Keratinocyte (primary cell): Measurements from ENCODE around the gene SNRPD3. TPM values are rescaled to one million over a fixed set of nuclear protein-coding genes. Genes with fewer than 3 reads are reported as not detected.

Experiments
- DNase-seq: peaks from one replicate; pipeline ENCODE4 v3.0.0-alpha.2; 2011; ENCODE audit warnings: low read depth, missing footprints, low spot score
- FAIRE-seq: peaks from 2 replicates; lab custom pipeline; 2011; peaks lifted over from hg19 to GRCh38; lab: Jason Lieb, UNC
- H2AFZ ChIP-seq: 2 replicates; pipeline ENCODE4 v1.6.0; 2012; ENCODE audit warnings: low read length, control low read depth, inconsistent platforms; ENCODE audit not compliant: control insufficient read depth
- H3K27ac ChIP-seq: 2 replicates; pipeline ENCODE4 v1.5.1; 2011; ENCODE audit warnings: low read length; ENCODE audit not compliant: control insufficient read depth, insufficient read depth
- H3K27me3 ChIP-seq: 3 replicates; pipeline ENCODE4 v1.6.0; 2011; ENCODE audit warnings: low read length; ENCODE audit not compliant: control insufficient read depth, insufficient read depth; ENCODE audit errors: extremely low read depth
- H3K36me3 ChIP-seq, 2 experiments: 2 replicates in 1 of 2; 3 replicates in 1 of 2; pipeline ENCODE4 v1.5.1; 2011; ENCODE audit warnings: low read length in 2 of 2, mild to moderate bottlenecking in 1 of 2; ENCODE audit not compliant: control insufficient read depth in 2 of 2, insufficient read depth in 2 of 2; ENCODE audit errors: extremely low read depth in 1 of 2
- H3K4me1 ChIP-seq: 3 replicates; pipeline ENCODE4 v1.5.1; 2011; ENCODE audit warnings: low read length; ENCODE audit not compliant: control insufficient read depth, insufficient read depth; ENCODE audit errors: extremely low read depth
- H3K4me2 ChIP-seq: 3 replicates; pipeline ENCODE4 v1.6.0; 2011; ENCODE audit warnings: low read depth, low read length; ENCODE audit not compliant: control insufficient read depth, insufficient read depth; ENCODE audit errors: extremely low read depth
- H3K4me3 ChIP-seq, 3 experiments: fragments of 200-600 bp in 1 of 3; sonication (generic) in 1 of 3; 2 replicates in 2 of 3; 3 replicates in 1 of 3; pipeline ENCODE4 v1.5.1; 2011 to 2016; ENCODE audit warnings: low read length in 3 of 3, mild to moderate bottlenecking in 3 of 3, control low read depth in 2 of 3, inconsistent platforms in 1 of 3, low read depth in 1 of 3, mixed read lengths in 1 of 3, mixed run types in 1 of 3, moderate library complexity in 1 of 3; ENCODE audit not compliant: control insufficient read depth in 2 of 3, insufficient read depth in 2 of 3; ENCODE audit errors: extremely low read depth in 1 of 3
- H3K79me2 ChIP-seq: 2 replicates; pipeline ENCODE4 v1.6.0; 2012; ENCODE audit warnings: low read length; ENCODE audit not compliant: control insufficient read depth, insufficient read depth
- H3K9ac ChIP-seq: 3 replicates; pipeline ENCODE4 v1.6.0; 2011; ENCODE audit warnings: low read length; ENCODE audit not compliant: control insufficient read depth, insufficient read depth; ENCODE audit errors: extremely low read depth
- H3K9me1 ChIP-seq: 3 replicates; pipeline ENCODE4 v1.6.0; 2011; ENCODE audit warnings: low read length; ENCODE audit not compliant: control insufficient read depth, insufficient read depth; ENCODE audit errors: extremely low read depth
- H3K9me3 ChIP-seq: 2 replicates; pipeline ENCODE4 v1.5.1; 2012; ENCODE audit warnings: low read depth, low read length; ENCODE audit not compliant: control insufficient read depth
- H4K20me1 ChIP-seq: 3 replicates; pipeline ENCODE4 v1.6.0; 2011; ENCODE audit warnings: low read length; ENCODE audit not compliant: control insufficient read depth, insufficient read depth; ENCODE audit errors: extremely low read depth
- EZH2 ChIP-seq: IDR thresholded peaks from one replicate; pipeline ENCODE4 v1.6.1; 2012; ENCODE audit warnings: inconsistent platforms, mild to moderate bottlenecking, low read length, moderate library complexity
- dilution Hi-C: fragments of 300-500 bp; cut with MboI; formaldehyde crosslinking; loops from one replicate; pipeline ENCODE4 v1.7.0; 2020; ENCODE audit warnings: low sequenced_read_pairs; ENCODE audit not compliant: extremely low pct_ligation_motif_present
- polyA plus RNA-seq, 5 experiments: library from polyadenylated mRNA; depleted of rRNA in 3 of 5; stranded (reverse) in 3 of 5; stranded (forward) in 1 of 5; unstranded in 1 of 5; fragments of >200 nt; gene quantifications; 1 replicate in 1 of 5; 2 replicates in 3 of 5; 3 replicates in 1 of 5; pipeline versions ENCODE4 v1.2.1 to v1.2.3, GENCODE V29; 2011 to 2012; ENCODE audit warnings: missing spikeins in 2 of 5, low read depth in 1 of 5, low replicate concordance in 1 of 5
- TF ChIP-seq, protein P1 (sequence below), 3 experiments: IDR thresholded peaks in 1 of 3; conservative IDR thresholded peaks in 1 of 3; optimal IDR thresholded peaks in 1 of 3; 2 replicates in 2 of 3; 3 replicates in 1 of 3; pipeline versions ENCODE3 to v1.5.1; 2011; ENCODE audit warnings: low read length in 3 of 3, mild to moderate bottlenecking in 3 of 3, moderate library complexity in 2 of 3, control low read depth in 1 of 3, inconsistent platforms in 1 of 3; ENCODE audit not compliant: insufficient read depth in 2 of 3; ENCODE audit errors: extremely low read depth in 1 of 3

Gene SNRPD3
- polyA plus RNA-seq, 1 donor (not counting 4 experiments of a cell fraction or from before 2014, with no cell fraction given), result 135 TPM

DNA sequence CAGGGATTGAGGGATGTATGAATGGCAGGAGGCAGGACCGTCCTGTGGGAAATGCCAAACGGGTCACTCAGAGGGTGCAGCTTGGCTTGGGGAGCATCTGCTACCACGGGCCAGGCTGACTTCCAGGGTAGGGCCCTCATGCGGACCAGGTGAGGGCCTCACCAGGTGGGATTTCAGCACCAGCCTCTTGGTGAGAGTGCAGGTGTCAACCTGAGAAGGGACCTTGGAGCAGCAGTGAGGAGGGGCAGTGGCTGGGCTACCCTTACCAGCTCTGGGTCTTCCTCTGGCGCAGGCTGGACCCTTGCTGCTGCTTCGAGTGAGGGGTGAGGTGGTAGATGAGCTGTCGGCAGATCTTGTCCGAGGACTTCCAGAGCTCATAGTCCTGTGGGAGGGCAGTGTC is 32.1 kb downstream of the SNRPD3 start:
- dilution Hi-C loops, result no loop called here
- H3K27ac ChIP-seq, result no peak overlapping the region
- no peak overlapping the region for H3K4me3 ChIP-seq
- FAIRE-seq (no peak), DNase-seq (no peak)
- no peak overlapping the region for H3K9ac ChIP-seq
- H3K4me2 ChIP-seq, result no peak overlapping the region
- H3K27me3 ChIP-seq, result no peaks in the 10 kb centered on the region
- no peaks in the 10 kb centered on the region for H4K20me1 ChIP-seq
- H2AFZ ChIP-seq, result no peak overlapping the region
- TF ChIP-seq, protein P1, sequence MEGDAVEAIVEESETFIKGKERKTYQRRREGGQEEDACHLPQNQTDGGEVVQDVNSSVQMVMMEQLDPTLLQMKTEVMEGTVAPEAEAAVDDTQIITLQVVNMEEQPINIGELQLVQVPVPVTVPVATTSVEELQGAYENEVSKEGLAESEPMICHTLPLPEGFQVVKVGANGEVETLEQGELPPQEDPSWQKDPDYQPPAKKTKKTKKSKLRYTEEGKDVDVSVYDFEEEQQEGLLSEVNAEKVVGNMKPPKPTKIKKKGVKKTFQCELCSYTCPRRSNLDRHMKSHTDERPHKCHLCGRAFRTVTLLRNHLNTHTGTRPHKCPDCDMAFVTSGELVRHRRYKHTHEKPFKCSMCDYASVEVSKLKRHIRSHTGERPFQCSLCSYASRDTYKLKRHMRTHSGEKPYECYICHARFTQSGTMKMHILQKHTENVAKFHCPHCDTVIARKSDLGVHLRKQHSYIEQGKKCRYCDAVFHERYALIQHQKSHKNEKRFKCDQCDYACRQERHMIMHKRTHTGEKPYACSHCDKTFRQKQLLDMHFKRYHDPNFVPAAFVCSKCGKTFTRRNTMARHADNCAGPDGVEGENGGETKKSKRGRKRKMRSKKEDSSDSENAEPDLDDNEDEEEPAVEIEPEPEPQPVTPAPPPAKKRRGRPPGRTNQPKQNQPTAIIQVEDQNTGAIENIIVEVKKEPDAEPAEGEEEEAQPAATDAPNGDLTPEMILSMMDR (optimal IDR thresholded peaks at IDR 0.05 in 1 of 3, IDR thresholded peaks at IDR 0.05 in 1 of 3, conservative IDR thresholded peaks at IDR 0.05 in 1 of 3; ENCODE audit: extremely low read depth in 1 of 3, insufficient read depth in 2 of 3, low read length in 3 of 3), result no peak
- TF ChIP-seq EZH2, result no peak
- no peaks in the 10 kb centered on the region for H3K79me2 ChIP-seq
- peaks cover 20% of the 10 kb centered on the region for H3K4me1 ChIP-seq
- H3K9me1 ChIP-seq, result no peaks in the 10 kb centered on the region
- no peaks in the 10 kb centered on the region for H3K9me3 ChIP-seq
- peaks cover 4% of the 10 kb centered on the region in 2 experiments for H3K36me3 ChIP-seq

DNA sequence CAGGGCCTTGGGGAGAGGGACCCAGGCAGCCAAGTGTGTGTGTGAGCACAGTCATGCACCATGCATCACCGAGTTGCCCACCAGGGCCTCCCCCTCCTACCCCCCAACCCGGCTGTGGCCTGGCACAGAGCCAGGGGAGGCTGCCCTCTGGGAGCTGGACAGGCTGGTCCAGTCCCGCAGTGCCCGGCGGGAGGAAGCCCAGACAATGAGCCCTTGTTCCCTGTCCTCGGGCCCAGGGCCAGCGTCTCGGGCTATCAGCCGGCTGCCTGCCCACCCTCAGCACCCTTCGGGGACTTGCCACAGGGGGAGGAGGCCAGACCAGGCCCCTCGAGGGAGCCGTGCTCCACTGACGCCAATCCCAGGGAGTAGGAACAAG is 32.6 kb downstream of the SNRPD3 start:
- H3K9me1 ChIP-seq, result no peaks in the 10 kb centered on the region
- no peak for TF ChIP-seq EZH2
- FAIRE-seq (no peak), DNase-seq (no peak)
- H3K4me1 ChIP-seq, result peaks cover 17% of the 10 kb centered on the region
- H3K9me3 ChIP-seq, result no peaks in the 10 kb centered on the region
- no peaks in the 10 kb centered on the region for H4K20me1 ChIP-seq
- no peak overlapping the region for H2AFZ ChIP-seq
- dilution Hi-C loops, result no loop called here
- H3K36me3 ChIP-seq, result peaks cover 4% of the 10 kb centered on the region in 2 experiments
- no peak overlapping the region for H3K27ac ChIP-seq
- no peak overlapping the region for H3K4me2 ChIP-seq
- H3K4me3 ChIP-seq, result no peak overlapping the region
- H3K79me2 ChIP-seq, result no peaks in the 10 kb centered on the region
- no peaks in the 10 kb centered on the region for H3K27me3 ChIP-seq
- no peak overlapping the region for H3K9ac ChIP-seq
